ENCODE results near the gene CLCF1. TPM values are rescaled to one million over a fixed set of nuclear protein-coding genes. Genes with fewer than 3 reads are reported as not detected.
A peak's percentile ranks its signal among the peaks of the same experiment; 100 is the strongest.

The CLCF1 gene
- total and polyA plus RNA-seq, 2 of the 13 experiments (the other 11 are each of a cell fraction or from before 2014, with no cell fraction given) = 0.49 to 0.78 TPM

DNA sequence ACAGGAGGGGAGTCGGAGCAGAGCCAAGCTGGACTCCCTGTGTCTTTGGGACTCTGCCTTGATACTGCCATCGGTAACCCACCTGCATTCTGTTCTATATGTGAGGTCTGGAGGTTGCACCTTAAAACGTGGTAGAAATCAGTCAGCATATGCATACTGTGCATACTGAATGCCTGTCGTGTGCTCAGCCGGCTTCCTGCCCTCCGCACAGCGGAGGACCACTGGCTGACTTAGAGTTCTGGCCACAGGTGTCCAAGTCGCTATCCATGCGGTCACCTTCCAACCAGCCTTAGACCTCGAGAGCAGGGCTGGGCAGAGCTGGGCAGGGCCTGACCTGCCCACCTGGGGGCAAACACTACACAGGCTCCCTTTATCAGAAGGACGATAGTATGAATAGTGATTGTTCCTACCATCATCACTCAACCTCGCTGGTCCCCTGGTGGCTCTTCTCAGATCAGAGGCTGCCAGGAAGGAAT lies 34.3 kb upstream of the CLCF1 start (continued):
- TF ChIP-seq, protein P1, sequence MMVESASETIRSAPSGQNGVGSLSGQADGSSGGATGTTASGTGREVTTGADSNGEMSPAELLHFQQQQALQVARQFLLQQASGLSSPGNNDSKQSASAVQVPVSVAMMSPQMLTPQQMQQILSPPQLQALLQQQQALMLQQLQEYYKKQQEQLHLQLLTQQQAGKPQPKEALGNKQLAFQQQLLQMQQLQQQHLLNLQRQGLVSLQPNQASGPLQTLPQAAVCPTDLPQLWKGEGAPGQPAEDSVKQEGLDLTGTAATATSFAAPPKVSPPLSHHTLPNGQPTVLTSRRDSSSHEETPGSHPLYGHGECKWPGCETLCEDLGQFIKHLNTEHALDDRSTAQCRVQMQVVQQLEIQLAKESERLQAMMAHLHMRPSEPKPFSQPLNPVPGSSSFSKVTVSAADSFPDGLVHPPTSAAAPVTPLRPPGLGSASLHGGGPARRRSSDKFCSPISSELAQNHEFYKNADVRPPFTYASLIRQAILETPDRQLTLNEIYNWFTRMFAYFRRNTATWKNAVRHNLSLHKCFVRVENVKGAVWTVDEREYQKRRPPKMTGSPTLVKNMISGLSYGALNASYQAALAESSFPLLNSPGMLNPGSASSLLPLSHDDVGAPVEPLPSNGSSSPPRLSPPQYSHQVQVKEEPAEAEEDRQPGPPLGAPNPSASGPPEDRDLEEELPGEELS (CRISPR knock-in tag; IDR thresholded peaks at IDR 0.05) = no peak
- TF ChIP-seq RBM39 (IDR thresholded peaks at IDR 0.05; ENCODE audit: low read depth, low read length, poor library complexity, severe bottlenecking) (no peak), ZMAT3 (CRISPR knock-in tag; conservative IDR thresholded peaks at IDR 0.05) (no peak), ZNF790 (CRISPR knock-in tag; IDR thresholded peaks at IDR 0.05; ENCODE audit: borderline replicate concordance) (no peak), ZNF24 (IDR thresholded peaks at IDR 0.05) (no peak), HMG20B (CRISPR knock-in tag; conservative IDR thresholded peaks at IDR 0.05) (no peak), ZKSCAN1 (IDR thresholded peaks at IDR 0.05; ENCODE audit: low read length) (no peak)
- TF ChIP-seq, protein P2, sequence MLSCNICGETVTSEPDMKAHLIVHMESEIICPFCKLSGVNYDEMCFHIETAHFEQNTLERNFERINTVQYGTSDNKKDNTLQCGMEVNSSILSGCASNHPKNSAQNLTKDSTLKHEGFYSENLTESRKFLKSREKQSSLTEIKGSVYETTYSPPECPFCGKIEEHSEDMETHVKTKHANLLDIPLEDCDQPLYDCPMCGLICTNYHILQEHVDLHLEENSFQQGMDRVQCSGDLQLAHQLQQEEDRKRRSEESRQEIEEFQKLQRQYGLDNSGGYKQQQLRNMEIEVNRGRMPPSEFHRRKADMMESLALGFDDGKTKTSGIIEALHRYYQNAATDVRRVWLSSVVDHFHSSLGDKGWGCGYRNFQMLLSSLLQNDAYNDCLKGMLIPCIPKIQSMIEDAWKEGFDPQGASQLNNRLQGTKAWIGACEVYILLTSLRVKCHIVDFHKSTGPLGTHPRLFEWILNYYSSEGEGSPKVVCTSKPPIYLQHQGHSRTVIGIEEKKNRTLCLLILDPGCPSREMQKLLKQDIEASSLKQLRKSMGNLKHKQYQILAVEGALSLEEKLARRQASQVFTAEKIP (CRISPR knock-in tag; IDR thresholded peaks at IDR 0.05; ENCODE audit: borderline replicate concordance) = no peak

DNA sequence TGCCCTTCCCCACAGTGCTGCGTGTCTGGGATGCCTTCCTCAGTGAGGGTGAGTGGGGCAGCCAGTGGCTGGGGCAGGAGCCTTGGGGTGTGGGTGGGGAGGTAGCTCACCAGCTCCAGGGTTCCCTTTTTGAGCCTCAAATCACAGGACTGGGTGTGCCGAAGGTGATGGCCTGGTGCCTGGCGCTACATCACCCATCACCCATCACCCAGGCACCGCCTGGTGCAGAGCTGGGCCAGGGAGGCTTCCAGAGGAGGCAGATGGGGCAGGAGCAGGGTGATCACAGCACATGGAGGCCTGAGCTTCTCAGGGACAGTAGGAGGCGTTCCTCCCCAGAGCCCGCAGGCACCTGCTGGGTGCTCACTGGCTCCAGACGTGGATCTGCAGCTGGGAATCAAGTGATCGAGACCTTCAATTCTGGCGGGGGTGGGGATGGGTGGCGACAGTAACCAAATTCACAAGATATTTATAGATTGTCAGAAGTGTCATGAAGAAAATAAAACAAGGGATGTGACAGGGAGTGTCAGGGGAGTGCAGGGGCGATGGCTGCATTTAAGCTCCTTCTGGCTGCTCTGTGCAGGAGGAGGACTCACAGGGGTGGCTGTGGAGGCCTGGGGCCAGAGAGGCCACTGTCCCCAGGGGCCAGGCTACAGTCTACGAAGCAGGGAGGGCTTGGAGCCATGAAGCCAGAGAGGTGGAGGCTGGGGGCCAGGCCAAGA lies 33.7 kb upstream of the CLCF1 start:
- Histone ChIP-seq H2AFZ (ENCODE audit: low read length) (no peak overlapping the region), H3K4me2 (ENCODE audit: low read depth, low read length) (no peak overlapping the region), H3K9ac (ENCODE audit: insufficient read depth, low read depth, low read length) (no peak overlapping the region), H3K27ac (ENCODE audit: extremely low read length, insufficient read depth, low read length) (no peak overlapping the region), H3K79me2 (ENCODE audit: insufficient read depth, low read length) (no peaks in the 10 kb centered on the region), H4K20me1 (ENCODE audit: insufficient read depth, low read length) (no peaks in the 10 kb centered on the region), H3K4me1 (ENCODE audit: insufficient read depth, low read length) (peaks cover 72% of the 10 kb centered on the region), H3K27me3 (ENCODE audit: control insufficient read depth in 1 of 2, insufficient read depth in 2 of 2, low read length in 2 of 2) (peaks cover 2 to 20% of the 10 kb centered on the region in 2 experiments; a peak in 3 of 5 replicates), H3K4me3 (replicated peaks in 1 of 3; ENCODE audit: insufficient read depth in 1 of 3, low read depth in 2 of 3, low read length in 3 of 3) (no peak overlapping the region), H3K9me3 (ENCODE audit: low read length) (no peaks in the 10 kb centered on the region), H3K36me3 (replicated peaks in 1 of 2; ENCODE audit: control insufficient read depth in 1 of 2, insufficient read depth in 2 of 2, low read length in 2 of 2) (no peaks in the 10 kb centered on the region)
- ChIA-PET POLR2A (interaction anchor here (0.6 to 2.2 kb wide), 3 partner anchors 13 to 61 kb away, joined by 3 to 8 read pairs (median 6); no protein-coding TSS in a partner anchor), CTCF (ENCODE audit: low intra/inter-chr PET ratio, low total read pairs) (no interaction called here)
- intact Hi-C loops (cut with micrococcal nuclease; ENCODE audit: unreplicated experiment) (no loop called here), in situ Hi-C loops (cut with HindIII; ENCODE audit: extremely low pct_ligation_motif_present, low pct_unique_long_range_greater_than_20kb) (no loop called here)
- no TSS peak for BruUV-seq (replicated peaks)
- ATAC-seq (peak; percentile 51), FAIRE-seq (no peak), DNase-seq (ENCODE audit: low spot score) (no peak)
- WGBS (ENCODE audit: low lambda C conversion rate) = 8% methylated on average over 9 of the region's 12 CpGs
- TF ChIP-seq FLYWCH1 (CRISPR knock-in tag; IDR thresholded peaks at IDR 0.05) = no peak
- peak; percentile 45 for TF ChIP-seq STAG1 (CRISPR knock-in tag; IDR thresholded peaks at IDR 0.05)
- no peak for TF ChIP-seq GATA4 (IDR thresholded peaks at IDR 0.05; ENCODE audit: borderline replicate concordance, low read depth)
- TF ChIP-seq, protein P3, sequence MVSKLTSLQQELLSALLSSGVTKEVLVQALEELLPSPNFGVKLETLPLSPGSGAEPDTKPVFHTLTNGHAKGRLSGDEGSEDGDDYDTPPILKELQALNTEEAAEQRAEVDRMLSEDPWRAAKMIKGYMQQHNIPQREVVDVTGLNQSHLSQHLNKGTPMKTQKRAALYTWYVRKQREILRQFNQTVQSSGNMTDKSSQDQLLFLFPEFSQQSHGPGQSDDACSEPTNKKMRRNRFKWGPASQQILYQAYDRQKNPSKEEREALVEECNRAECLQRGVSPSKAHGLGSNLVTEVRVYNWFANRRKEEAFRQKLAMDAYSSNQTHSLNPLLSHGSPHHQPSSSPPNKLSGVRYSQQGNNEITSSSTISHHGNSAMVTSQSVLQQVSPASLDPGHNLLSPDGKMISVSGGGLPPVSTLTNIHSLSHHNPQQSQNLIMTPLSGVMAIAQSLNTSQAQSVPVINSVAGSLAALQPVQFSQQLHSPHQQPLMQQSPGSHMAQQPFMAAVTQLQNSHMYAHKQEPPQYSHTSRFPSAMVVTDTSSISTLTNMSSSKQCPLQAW (CRISPR knock-in tag; IDR thresholded peaks at IDR 0.05) = 0 out of 2 replicates have a peak, but pooled peaks have one; percentile 23
- 0 out of 2 replicates have a peak, but pooled peaks have one; percentile 12 for TF ChIP-seq ZNF768 (CRISPR knock-in tag; IDR thresholded peaks at IDR 0.05)
- 0 out of 2 replicates have a peak, but pooled peaks have one; percentile 31 for TF ChIP-seq SRY (CRISPR knock-in tag; IDR thresholded peaks at IDR 0.05)
- TF ChIP-seq, protein P4, sequence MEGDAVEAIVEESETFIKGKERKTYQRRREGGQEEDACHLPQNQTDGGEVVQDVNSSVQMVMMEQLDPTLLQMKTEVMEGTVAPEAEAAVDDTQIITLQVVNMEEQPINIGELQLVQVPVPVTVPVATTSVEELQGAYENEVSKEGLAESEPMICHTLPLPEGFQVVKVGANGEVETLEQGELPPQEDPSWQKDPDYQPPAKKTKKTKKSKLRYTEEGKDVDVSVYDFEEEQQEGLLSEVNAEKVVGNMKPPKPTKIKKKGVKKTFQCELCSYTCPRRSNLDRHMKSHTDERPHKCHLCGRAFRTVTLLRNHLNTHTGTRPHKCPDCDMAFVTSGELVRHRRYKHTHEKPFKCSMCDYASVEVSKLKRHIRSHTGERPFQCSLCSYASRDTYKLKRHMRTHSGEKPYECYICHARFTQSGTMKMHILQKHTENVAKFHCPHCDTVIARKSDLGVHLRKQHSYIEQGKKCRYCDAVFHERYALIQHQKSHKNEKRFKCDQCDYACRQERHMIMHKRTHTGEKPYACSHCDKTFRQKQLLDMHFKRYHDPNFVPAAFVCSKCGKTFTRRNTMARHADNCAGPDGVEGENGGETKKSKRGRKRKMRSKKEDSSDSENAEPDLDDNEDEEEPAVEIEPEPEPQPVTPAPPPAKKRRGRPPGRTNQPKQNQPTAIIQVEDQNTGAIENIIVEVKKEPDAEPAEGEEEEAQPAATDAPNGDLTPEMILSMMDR (CRISPR knock-in tag; IDR thresholded peaks at IDR 0.05) = peak; percentile 66

Data from HepG2 (cell line).